ENCODE results near the gene OR5H15. TPM values are rescaled to one million over a fixed set of nuclear protein-coding genes. Genes with fewer than 3 reads are reported as not detected.
"Not testable (repeated sequence)": the region's sequence is repeated elsewhere in the genome, so short reads cannot be mapped to it uniquely, and the experiment has no call there.

Gene OR5H15
- total RNA-seq, 4 donors from 2014 or later = not detected

DNA sequence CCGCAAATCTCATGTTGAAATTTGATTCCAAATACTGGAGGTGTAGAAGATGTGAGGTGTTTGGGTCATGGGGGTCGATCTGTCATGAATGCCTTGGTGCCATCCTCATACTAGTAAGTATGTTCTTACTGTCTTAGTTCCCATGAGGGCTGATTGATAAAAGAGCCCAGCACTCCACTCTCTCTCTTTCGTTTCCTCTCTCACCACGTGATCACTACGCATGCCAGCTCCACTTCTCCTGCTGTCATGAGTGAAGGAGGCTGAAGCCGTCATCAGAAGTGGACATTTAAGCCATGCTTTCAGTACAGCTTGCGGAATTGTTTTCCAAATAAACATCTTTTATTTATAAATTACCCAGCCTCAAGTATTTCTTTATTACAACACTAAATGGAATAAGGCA, 6.1 kb downstream of the OR5H15 start:
- H3K4me1 ChIP-seq = no peaks in the 10 kb centered on the region
- no peak overlapping the region for H3K27ac ChIP-seq
- ATAC-seq = no peak
- no peak overlapping the region for H3K4me3 ChIP-seq
- H3K27me3 ChIP-seq = no peaks in the 10 kb centered on the region
- TF ChIP-seq POLR2A (IDR thresholded peaks at IDR 0.05) (no peak), EP300 (IDR thresholded peaks at IDR 0.05) (no peak), POLR2AphosphoS5 (IDR thresholded peaks at IDR 0.05) (no peak)
- TF ChIP-seq, protein P1, sequence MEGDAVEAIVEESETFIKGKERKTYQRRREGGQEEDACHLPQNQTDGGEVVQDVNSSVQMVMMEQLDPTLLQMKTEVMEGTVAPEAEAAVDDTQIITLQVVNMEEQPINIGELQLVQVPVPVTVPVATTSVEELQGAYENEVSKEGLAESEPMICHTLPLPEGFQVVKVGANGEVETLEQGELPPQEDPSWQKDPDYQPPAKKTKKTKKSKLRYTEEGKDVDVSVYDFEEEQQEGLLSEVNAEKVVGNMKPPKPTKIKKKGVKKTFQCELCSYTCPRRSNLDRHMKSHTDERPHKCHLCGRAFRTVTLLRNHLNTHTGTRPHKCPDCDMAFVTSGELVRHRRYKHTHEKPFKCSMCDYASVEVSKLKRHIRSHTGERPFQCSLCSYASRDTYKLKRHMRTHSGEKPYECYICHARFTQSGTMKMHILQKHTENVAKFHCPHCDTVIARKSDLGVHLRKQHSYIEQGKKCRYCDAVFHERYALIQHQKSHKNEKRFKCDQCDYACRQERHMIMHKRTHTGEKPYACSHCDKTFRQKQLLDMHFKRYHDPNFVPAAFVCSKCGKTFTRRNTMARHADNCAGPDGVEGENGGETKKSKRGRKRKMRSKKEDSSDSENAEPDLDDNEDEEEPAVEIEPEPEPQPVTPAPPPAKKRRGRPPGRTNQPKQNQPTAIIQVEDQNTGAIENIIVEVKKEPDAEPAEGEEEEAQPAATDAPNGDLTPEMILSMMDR (IDR thresholded peaks at IDR 0.05) = no peak
- 81 to 84% methylated on average over 5 to 7 of the region's 7 CpGs for WGBS, 2 donors (ENCODE audit: low coverage in 1 of 2)
- no peaks in the 10 kb centered on the region for H3K36me3 ChIP-seq
- no peaks in the 10 kb centered on the region for H3K9me3 ChIP-seq

DNA sequence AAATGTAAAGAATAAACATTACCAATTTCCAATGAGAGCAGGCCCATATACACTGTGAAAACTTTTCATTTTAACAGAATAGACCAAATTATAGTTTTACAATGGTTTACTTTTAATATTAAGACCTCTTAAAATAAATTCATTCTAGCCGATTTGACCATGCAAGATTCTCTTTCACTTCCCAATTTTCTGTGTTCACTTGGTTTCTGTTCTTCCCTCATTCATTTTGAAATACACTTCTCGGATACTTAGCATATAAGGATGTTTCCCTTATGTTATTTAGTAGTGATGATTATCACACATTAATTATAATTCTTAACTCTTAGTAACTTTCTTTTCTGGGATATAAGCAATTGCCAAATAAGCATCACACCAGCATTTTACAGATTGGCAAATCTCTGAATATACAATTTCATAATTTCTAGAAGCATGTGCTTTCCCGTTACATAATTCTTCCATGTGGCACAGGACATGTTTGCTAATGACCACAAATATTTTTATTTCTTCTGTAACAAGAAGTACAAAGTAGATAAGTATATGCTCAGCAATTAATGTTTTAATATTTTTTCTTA, 13.9 kb downstream of the OR5H15 start:
- TF ChIP-seq EP300 (IDR thresholded peaks at IDR 0.05) (no peak), POLR2A (IDR thresholded peaks at IDR 0.05) (no peak), POLR2AphosphoS5 (IDR thresholded peaks at IDR 0.05) (no peak)
- TF ChIP-seq, protein P1 (IDR thresholded peaks at IDR 0.05) = no peak
- Histone ChIP-seq H3K36me3 (no peaks in the 10 kb centered on the region), H3K27ac (no peak overlapping the region), H3K4me3 (no peak overlapping the region), H3K27me3 (no peaks in the 10 kb centered on the region), H3K4me1 (no peaks in the 10 kb centered on the region), H3K9me3 (no peaks in the 10 kb centered on the region)
- no peak for ATAC-seq
- 82 to 85% methylated on average over 3 of the region's 3 CpGs for WGBS, 2 donors (ENCODE audit: low coverage in 1 of 2)

DNA sequence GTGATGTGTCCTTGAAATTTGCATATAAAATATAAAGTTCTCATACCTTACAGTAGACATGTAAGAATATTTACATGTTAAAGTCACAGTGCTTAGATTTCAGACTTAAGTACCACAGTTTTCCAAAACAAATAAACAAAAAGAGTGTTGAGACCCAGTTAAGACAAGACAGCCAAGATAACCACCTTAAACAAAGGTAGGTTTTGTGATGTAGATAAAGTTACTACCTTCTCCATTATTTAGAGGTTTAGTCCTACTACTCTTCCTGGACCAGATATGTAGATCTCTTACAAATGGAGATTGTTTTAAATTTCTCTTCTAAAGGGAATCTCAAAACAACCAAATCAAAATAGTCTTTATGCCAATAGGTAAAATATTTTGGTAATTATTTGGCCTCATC, 15.7 kb downstream of the OR5H15 start:
- Histone ChIP-seq H3K9me3 (no peaks in the 10 kb centered on the region), H3K27ac (no peak overlapping the region), H3K4me1 (no peaks in the 10 kb centered on the region), H3K27me3 (no peaks in the 10 kb centered on the region), H3K36me3 (no peaks in the 10 kb centered on the region), H3K4me3 (no peak overlapping the region)
- TF ChIP-seq POLR2A (IDR thresholded peaks at IDR 0.05) (no peak), POLR2AphosphoS5 (IDR thresholded peaks at IDR 0.05) (no peak), EP300 (IDR thresholded peaks at IDR 0.05) (no peak)
- TF ChIP-seq, protein P1 (IDR thresholded peaks at IDR 0.05) = no peak
- no peak for ATAC-seq

DNA sequence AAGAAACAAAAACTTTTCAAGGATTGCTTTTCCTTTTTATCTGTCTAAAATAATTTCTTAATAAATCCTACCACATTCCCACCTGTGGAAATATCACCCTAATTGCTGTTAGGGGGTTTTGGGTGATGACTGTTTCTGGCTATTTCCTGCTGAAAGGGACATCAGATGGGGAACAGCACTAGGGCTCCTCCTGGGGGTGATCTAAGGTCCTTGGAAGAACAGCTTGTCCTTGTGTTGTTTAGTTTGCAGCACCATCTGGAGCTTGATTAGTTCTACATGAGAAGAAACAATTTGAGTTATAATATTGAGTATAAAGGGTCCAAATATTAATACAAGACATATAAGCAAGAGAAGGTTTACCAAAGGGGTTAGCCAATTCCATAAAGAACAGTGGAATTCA, 18.7 kb downstream of the OR5H15 start:
- no peak for ATAC-seq
- no peaks in the 10 kb centered on the region for H3K9me3 ChIP-seq
- H3K4me1 ChIP-seq = no peaks in the 10 kb centered on the region
- no peaks in the 10 kb centered on the region for H3K27me3 ChIP-seq
- TF ChIP-seq EP300 (IDR thresholded peaks at IDR 0.05) (no peak), POLR2AphosphoS5 (IDR thresholded peaks at IDR 0.05) (no peak), POLR2A (IDR thresholded peaks at IDR 0.05) (no peak)
- TF ChIP-seq, protein P1 (IDR thresholded peaks at IDR 0.05) = no peak
- no peaks in the 10 kb centered on the region for H3K36me3 ChIP-seq
- H3K27ac ChIP-seq = no peak overlapping the region
- no peak overlapping the region for H3K4me3 ChIP-seq

DNA sequence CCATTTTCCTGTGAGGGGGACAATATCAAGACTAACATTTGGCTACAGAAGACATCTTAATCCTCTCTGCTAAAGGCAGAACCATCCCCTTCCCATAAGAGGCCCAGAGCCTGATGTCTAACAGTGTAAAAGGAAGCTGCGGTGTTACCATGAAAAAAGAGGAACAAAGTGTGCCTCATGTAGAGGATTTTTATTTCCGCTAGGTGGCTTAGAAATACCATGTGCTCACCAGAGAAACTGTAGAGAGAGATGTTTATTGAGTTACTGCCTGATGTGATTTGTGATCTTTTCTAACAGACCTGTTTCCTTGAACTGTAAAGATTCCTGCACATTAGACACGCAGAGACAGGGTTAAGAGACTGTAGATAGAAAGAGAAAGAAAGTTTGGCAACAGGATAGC, 22.0 kb downstream of the OR5H15 start:
- Histone ChIP-seq H3K36me3 (no peaks in the 10 kb centered on the region), H3K27me3 (no peaks in the 10 kb centered on the region), H3K9me3 (no peaks in the 10 kb centered on the region), H3K4me3 (no peak overlapping the region), H3K27ac (no peak overlapping the region), H3K4me1 (no peaks in the 10 kb centered on the region)
- no peak for TF ChIP-seq POLR2AphosphoS5 (IDR thresholded peaks at IDR 0.05)
- no peak for TF ChIP-seq EP300 (IDR thresholded peaks at IDR 0.05)
- no peak for TF ChIP-seq POLR2A (IDR thresholded peaks at IDR 0.05)
- TF ChIP-seq, protein P1 (IDR thresholded peaks at IDR 0.05) = no peak
- 20 to 34% methylated on average over 2 to 3 of the region's 3 CpGs for WGBS, 2 donors (ENCODE audit: low coverage in 1 of 2)
- ATAC-seq = no peak

DNA sequence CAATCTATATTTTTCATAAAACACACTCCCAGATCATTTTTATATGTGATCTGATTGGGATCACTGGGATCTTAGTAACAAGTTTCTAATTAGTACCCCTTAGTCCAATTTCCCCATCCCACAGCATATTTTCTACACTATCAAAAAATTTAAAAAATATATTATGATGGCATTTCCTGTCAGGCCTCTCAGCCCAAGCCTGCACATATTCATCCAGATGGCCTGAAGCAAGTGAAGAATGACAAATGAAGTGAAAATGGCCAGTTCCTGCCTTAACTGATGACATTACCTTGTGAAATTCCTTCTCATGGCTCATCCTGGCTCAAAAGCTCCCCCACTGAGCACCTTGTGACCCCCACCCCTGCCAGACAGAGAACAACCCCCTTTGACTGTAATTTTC, 24.4 kb downstream of the OR5H15 start:
- not testable (repeated sequence) for H3K27ac ChIP-seq, H3K4me3 ChIP-seq, H3K36me3 ChIP-seq, H3K4me1 ChIP-seq, ATAC-seq, H3K27me3 ChIP-seq, H3K9me3 ChIP-seq

DNA sequence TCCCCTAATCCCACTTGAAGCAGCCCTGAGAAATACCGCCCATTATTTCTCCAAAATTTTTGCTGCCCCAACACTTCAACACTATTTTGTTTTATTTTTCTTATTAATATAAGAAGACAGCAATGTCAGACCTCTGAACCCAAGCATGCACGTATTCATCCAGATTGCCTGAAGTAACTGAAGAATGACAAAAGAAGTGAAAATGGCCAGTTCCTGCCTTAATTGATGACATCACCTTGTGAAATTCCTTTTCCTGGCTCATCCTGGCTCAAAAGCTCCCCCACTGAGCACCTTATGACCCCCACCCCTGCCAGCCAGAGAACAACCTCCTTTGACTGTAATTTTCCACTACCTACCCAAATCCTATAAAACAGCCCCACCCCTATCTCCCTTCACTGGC, 29.8 kb downstream of the OR5H15 start:
- H3K4me1 ChIP-seq, ATAC-seq, H3K4me3 ChIP-seq, H3K36me3 ChIP-seq, H3K27ac ChIP-seq, H3K9me3 ChIP-seq, H3K27me3 ChIP-seq: not testable (repeated sequence)
- WGBS, 2 donors (ENCODE audit: low coverage in 1 of 2) = 71 to 75% methylated on average over 1 to 2 of the region's 2 CpGs

Data from gastroesophageal sphincter (tissue), 4 donors.